SU-DHL-6 (cell line): ENCODE results near the gene CMTM6.

Experiments used
- H2AFZ ChIP-seq: fragments of 200-600 bp; sonication (generic); 2 replicates; pipeline ENCODE4 v1.6.1; 2014; ENCODE audit warnings: low read depth, mild to moderate bottlenecking, moderate library complexity, mixed read lengths, antibody characterized with exemption, low read length; ENCODE audit not compliant: severe bottlenecking
- H3F3A ChIP-seq: fragments of 200-600 bp; shearing (Covaris generic); 2 replicates; pipeline ENCODE4 v1.6.0; 2016; ENCODE audit warnings: antibody characterized with exemption, mild to moderate bottlenecking; ENCODE audit not compliant: insufficient read depth
- H3K27ac ChIP-seq: fragments of 200-600 bp; sonication (generic); 2 replicates; pipeline ENCODE4 v1.5.1; 2016; ENCODE audit warnings: low read depth, mild to moderate bottlenecking, low read length, moderate library complexity, mixed read lengths
- H3K27me3 ChIP-seq: fragments of 200-600 bp; sonication (generic), shearing (Covaris generic); 2 replicates; pipeline ENCODE4 v1.6.0; 2014; ENCODE audit warnings: mild to moderate bottlenecking, low read length
- H3K36me3 ChIP-seq: fragments of 200-600 bp; sonication (generic); 2 replicates; pipeline ENCODE4 v1.6.1; 2014; ENCODE audit warnings: mild to moderate bottlenecking, low read length, mixed read lengths
- H3K4me2 ChIP-seq: fragments of 300-600, 200-600 bp; shearing (Covaris generic), sonication (generic); 2 replicates; pipeline ENCODE4 v1.6.0; 2014; ENCODE audit warnings: low read length, low read depth, mild to moderate bottlenecking; ENCODE audit not compliant: poor library complexity, severe bottlenecking
- H3K4me3 ChIP-seq: fragments of 200-600 bp; sonication (generic); 2 replicates; pipeline ENCODE4 v1.5.1; 2014; ENCODE audit warnings: antibody characterized with exemption, low read length, mild to moderate bottlenecking, mixed read lengths; ENCODE audit not compliant: insufficient read depth, poor library complexity, severe bottlenecking
- H3K79me2 ChIP-seq: fragments of 200-600 bp; sonication (generic); 2 replicates; pipeline ENCODE4 v1.6.1; 2014; ENCODE audit warnings: mild to moderate bottlenecking, low read length, moderate library complexity; ENCODE audit not compliant: insufficient read depth
- H3K9ac ChIP-seq: fragments of 200-600 bp; sonication (generic); 2 replicates; pipeline ENCODE4 v1.7.0; 2014; ENCODE audit warnings: mild to moderate bottlenecking, low read length
- H3K9me2 ChIP-seq: fragments of 200-600 bp; sonication (generic); replicated peaks from 2 replicates; pipeline ENCODE4 v1.6.1; 2014; ENCODE audit warnings: low read length; ENCODE audit not compliant: insufficient read depth
- H3K9me3 ChIP-seq: fragments of 200-600 bp; sonication (generic); 2 replicates; pipeline ENCODE4 v1.6.1; 2014; ENCODE audit warnings: low read length, mixed read lengths; ENCODE audit not compliant: insufficient read depth
- H4K20me1 ChIP-seq: fragments of 200-600 bp; sonication (generic); 2 replicates; pipeline ENCODE4 v1.6.1; 2014; ENCODE audit warnings: low read depth, mild to moderate bottlenecking, antibody characterized with exemption, low read length, moderate library complexity, mixed read lengths
- EZH2phosphoT487 ChIP-seq: fragments of 200-600 bp; sonication (generic), shearing (Covaris generic); conservative IDR thresholded peaks from 2 replicates; pipeline ENCODE4 v1.6.1; 2018; ENCODE audit warnings: mild to moderate bottlenecking, antibody characterized with exemption, low read length, moderate library complexity, mixed read lengths
- TF ChIP-seq, protein P1 (sequence below): fragments of 200-600 bp; sonication (generic); IDR thresholded peaks from one replicate; pipeline ENCODE4 v1.5.1; 2017; ENCODE audit warnings: antibody characterized with exemption, mild to moderate bottlenecking, low read length, moderate library complexity; ENCODE audit not compliant: insufficient read depth, poor library complexity, severe bottlenecking

CMTM6 gene

GRCh38 chr3:32542807-32543206 is 40.2 kb upstream of the CMTM6 start:
- 0 out of 2 replicates have a peak, but pooled peaks cover 4% of the 10 kb centered on the region for H3F3A ChIP-seq
- peaks cover 12% of the 10 kb centered on the region; the same call in 1 of the 2 replicates for H3K36me3 ChIP-seq
- no peaks in the 10 kb centered on the region for H4K20me1 ChIP-seq
- no peaks in the 10 kb centered on the region for H3K9me3 ChIP-seq
- H3K9me2 ChIP-seq: no peaks in the 10 kb centered on the region
- no peak overlapping the region for H3K9ac ChIP-seq
- H3K79me2 ChIP-seq: peaks cover 27% of the 10 kb centered on the region
- no peak overlapping the region for H3K4me3 ChIP-seq
- TF ChIP-seq, protein P1, sequence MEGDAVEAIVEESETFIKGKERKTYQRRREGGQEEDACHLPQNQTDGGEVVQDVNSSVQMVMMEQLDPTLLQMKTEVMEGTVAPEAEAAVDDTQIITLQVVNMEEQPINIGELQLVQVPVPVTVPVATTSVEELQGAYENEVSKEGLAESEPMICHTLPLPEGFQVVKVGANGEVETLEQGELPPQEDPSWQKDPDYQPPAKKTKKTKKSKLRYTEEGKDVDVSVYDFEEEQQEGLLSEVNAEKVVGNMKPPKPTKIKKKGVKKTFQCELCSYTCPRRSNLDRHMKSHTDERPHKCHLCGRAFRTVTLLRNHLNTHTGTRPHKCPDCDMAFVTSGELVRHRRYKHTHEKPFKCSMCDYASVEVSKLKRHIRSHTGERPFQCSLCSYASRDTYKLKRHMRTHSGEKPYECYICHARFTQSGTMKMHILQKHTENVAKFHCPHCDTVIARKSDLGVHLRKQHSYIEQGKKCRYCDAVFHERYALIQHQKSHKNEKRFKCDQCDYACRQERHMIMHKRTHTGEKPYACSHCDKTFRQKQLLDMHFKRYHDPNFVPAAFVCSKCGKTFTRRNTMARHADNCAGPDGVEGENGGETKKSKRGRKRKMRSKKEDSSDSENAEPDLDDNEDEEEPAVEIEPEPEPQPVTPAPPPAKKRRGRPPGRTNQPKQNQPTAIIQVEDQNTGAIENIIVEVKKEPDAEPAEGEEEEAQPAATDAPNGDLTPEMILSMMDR: no peak
- TF ChIP-seq EZH2phosphoT487: no peak
- no peak overlapping the region for H3K4me2 ChIP-seq
- no peak overlapping the region for H2AFZ ChIP-seq
- no peaks in the 10 kb centered on the region for H3K27me3 ChIP-seq
- no peak overlapping the region for H3K27ac ChIP-seq

GRCh38 chr3:32540899-32541298 is 38.2 kb upstream of the CMTM6 start:
- TF ChIP-seq, protein P1: no peak
- no peak for TF ChIP-seq EZH2phosphoT487
- Histone ChIP-seq H3K9me2 (no peaks in the 10 kb centered on the region), H3F3A (peaks cover 3% of the 10 kb centered on the region; the same call in 1 of the 2 replicates), H4K20me1 (no peaks in the 10 kb centered on the region), H3K36me3 (peaks cover 22% of the 10 kb centered on the region), H2AFZ (no peak overlapping the region), H3K27me3 (no peaks in the 10 kb centered on the region), H3K9ac (no peak overlapping the region), H3K4me2 (no peak overlapping the region), H3K79me2 (peaks cover 9% of the 10 kb centered on the region), H3K4me3 (no peak overlapping the region), H3K9me3 (no peaks in the 10 kb centered on the region), H3K27ac (no peak overlapping the region)

DNA sequence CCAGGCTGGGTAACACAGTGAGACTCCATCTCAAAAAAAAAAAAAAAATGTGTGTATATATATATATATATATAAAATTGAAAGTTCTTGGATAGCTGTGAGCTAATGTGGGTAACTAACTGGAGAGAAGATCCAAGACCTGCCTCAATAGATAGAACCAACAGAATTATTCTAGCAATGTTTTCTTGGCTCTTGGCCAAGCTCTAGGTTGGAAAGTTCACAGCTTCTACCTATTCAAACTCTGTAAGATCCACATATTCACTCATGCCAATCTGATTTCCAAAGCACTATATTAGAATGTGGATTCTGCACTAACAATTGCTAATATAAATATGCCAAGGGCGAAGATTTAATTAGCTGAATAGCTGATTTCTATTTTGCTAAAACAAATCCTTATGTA is 29.8 kb upstream of the CMTM6 start:
- Histone ChIP-seq H3K4me3 (no peak overlapping the region), H4K20me1 (no peaks in the 10 kb centered on the region), H3K9me3 (no peaks in the 10 kb centered on the region), H3K79me2 (no peaks in the 10 kb centered on the region), H3K4me2 (no peak overlapping the region), H3F3A (peaks cover 14% of the 10 kb centered on the region; the same call in 1 of the 2 replicates), H3K27me3 (no peaks in the 10 kb centered on the region), H2AFZ (no peak overlapping the region), H3K36me3 (peaks cover 28% of the 10 kb centered on the region), H3K9me2 (no peaks in the 10 kb centered on the region), H3K9ac (no peak overlapping the region), H3K27ac (no peak overlapping the region)
- TF ChIP-seq, protein P1: no peak
- TF ChIP-seq EZH2phosphoT487: no peak
